ENCODE measurements around the gene ARPC5. TPM values are rescaled to one million over a fixed set of nuclear protein-coding genes. Genes with fewer than 3 reads are reported as not detected.

Gene ARPC5
- total and polyA plus RNA-seq, 2 of the 8 experiments (the other 6 are each of a cell fraction or from before 2014, with no cell fraction given): 24.0 to 60.8 TPM

DNA sequence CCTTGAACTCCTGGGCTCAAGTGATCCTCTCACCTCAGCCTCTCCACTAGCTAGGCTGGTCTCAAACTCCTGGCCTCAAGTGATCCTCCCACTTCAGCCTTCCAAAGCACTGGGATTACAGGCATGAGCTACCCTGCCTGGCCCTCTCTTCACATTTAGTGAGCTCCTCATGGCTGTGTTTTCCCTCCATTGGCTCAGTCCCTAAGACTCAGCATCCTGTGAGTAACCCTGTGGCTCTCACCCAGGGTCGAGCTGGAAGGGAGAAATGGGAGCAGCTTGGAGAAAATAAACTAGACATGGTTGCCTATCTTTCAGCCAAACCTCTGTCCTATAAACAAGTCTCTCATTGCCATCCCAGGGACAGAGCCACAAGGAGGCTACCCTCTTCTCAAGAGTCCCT lies 62.9 kb downstream of the ARPC5 start:
- no peak for DNase-seq (ENCODE audit: low read depth in 1 of 2, low spot score in 2 of 2)
- H4K91ac ChIP-seq (replicated peaks; ENCODE audit: insufficient read length, low read length): no peak overlapping the region
- TF ChIP-seq GTF2F1 (IDR thresholded peaks at IDR 0.05; ENCODE audit: borderline replicate concordance, low read depth, low read length) (no peak), TEAD4 (IDR thresholded peaks at IDR 0.05; ENCODE audit: low read depth, low read length) (no peak), SP2 (IDR thresholded peaks at IDR 0.05; ENCODE audit: low read length) (no peak), CHD1 (IDR thresholded peaks at IDR 0.05; ENCODE audit: low read depth, low read length) (no peak), BACH1 (IDR thresholded peaks at IDR 0.05; ENCODE audit: low read length) (no peak), SIN3A (conservative IDR thresholded peaks at IDR 0.05 in 1 of 2, IDR thresholded peaks at IDR 0.05 in 1 of 2; ENCODE audit: low read depth in 1 of 2, low read length in 2 of 2) (no peak), TBP (IDR thresholded peaks at IDR 0.05; ENCODE audit: low read depth, low read length) (no peak), CHD2 (IDR thresholded peaks at IDR 0.05; ENCODE audit: low read length) (no peak), HDAC6 (IDR thresholded peaks at IDR 0.05; ENCODE audit: low read depth, low read length) (no peak), TAF1 (IDR thresholded peaks at IDR 0.05; ENCODE audit: low read depth, low read length) (no peak), KDM5A (IDR thresholded peaks at IDR 0.05; ENCODE audit: low read length) (no peak), CREB1 (IDR thresholded peaks at IDR 0.05) (no peak), EGR1 (IDR thresholded peaks at IDR 0.05; ENCODE audit: borderline replicate concordance, low read depth, low read length) (no peak), JUND (IDR thresholded peaks at IDR 0.05; ENCODE audit: low read length) (no peak)
- TF ChIP-seq, protein P1, sequence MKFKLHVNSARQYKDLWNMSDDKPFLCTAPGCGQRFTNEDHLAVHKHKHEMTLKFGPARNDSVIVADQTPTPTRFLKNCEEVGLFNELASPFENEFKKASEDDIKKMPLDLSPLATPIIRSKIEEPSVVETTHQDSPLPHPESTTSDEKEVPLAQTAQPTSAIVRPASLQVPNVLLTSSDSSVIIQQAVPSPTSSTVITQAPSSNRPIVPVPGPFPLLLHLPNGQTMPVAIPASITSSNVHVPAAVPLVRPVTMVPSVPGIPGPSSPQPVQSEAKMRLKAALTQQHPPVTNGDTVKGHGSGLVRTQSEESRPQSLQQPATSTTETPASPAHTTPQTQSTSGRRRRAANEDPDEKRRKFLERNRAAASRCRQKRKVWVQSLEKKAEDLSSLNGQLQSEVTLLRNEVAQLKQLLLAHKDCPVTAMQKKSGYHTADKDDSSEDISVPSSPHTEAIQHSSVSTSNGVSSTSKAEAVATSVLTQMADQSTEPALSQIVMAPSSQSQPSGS (IDR thresholded peaks at IDR 0.05; ENCODE audit: low read length): no peak

More for the DNA sequence above, 62.9 kb downstream of the ARPC5 start:
- Histone ChIP-seq H2BK120ac (replicated peaks; ENCODE audit: low read depth, low read length) (no peak overlapping the region), H4K8ac (ENCODE audit: extremely low read depth, insufficient read depth, low read length) (no peak overlapping the region), H3K9ac (replicated peaks in 1 of 4; ENCODE audit: extremely low read depth in 1 of 4, low read depth in 3 of 4, low read length in 3 of 4) (no peak overlapping the region), H3K18ac (ENCODE audit: extremely low read depth, low read length) (no peak overlapping the region), H2AK5ac (ENCODE audit: low read depth, low read length) (no peak overlapping the region), H3K79me2 (ENCODE audit: control insufficient read depth in 1 of 2, insufficient read depth in 2 of 2, low read length in 2 of 2) (no peaks in the 10 kb centered on the region), H2BK5ac (ENCODE audit: low read depth, low read length) (no peak overlapping the region), H3K4me2 (ENCODE audit: insufficient read depth in 1 of 2, low read depth in 2 of 2, low read length in 2 of 2) (no peak overlapping the region), H3K36me3 (ENCODE audit: control insufficient read depth in 2 of 4, insufficient read depth in 4 of 4, low read length in 3 of 4) (no peaks in the 10 kb centered on the region; a peak in 1 of 8 replicates), H4K5ac (ENCODE audit: insufficient read length, low read depth, low read length) (no peak overlapping the region), H3K79me1 (ENCODE audit: low read depth, low read length) (no peaks in the 10 kb centered on the region), H3K56ac (replicated peaks; ENCODE audit: insufficient read length, low read depth, low read length) (no peak overlapping the region), H2BK20ac (ENCODE audit: low read length) (no peak overlapping the region), H4K20me1 (replicated peaks in 1 of 2; ENCODE audit: control insufficient read depth in 1 of 2, insufficient read depth in 2 of 2, low read length in 2 of 2) (no peaks in the 10 kb centered on the region), H2BK12ac (ENCODE audit: low read depth, low read length) (no peak overlapping the region), H3K4me1 (replicated peaks in 1 of 4; ENCODE audit: control insufficient read depth in 3 of 4, insufficient read depth in 4 of 4, low read length in 3 of 4) (no peaks in the 10 kb centered on the region), H3K4me3 (ENCODE audit: extremely low read depth in 1 of 4, insufficient read depth in 2 of 4, low read depth in 3 of 4, low read length in 4 of 4) (no peak overlapping the region), H3K9me3 (ENCODE audit: insufficient read depth in 2 of 2, low read depth in 1 of 2, low read length in 1 of 2) (no peaks in the 10 kb centered on the region), H3K23me2 (ENCODE audit: low read depth, low read length) (no peaks in the 10 kb centered on the region), H3K4ac (replicated peaks; ENCODE audit: insufficient read length, low read depth, low read length) (no peak overlapping the region), H3K23ac (ENCODE audit: insufficient read length) (no peak overlapping the region), H2AFZ (ENCODE audit: low read length) (no peak overlapping the region), H2BK15ac (ENCODE audit: low read length) (no peak overlapping the region), H3K27ac (ENCODE audit: low read depth, low read length) (no peak overlapping the region), H3K14ac (ENCODE audit: insufficient read length) (no peak overlapping the region), H3K27me3 (replicated peaks in 1 of 4; ENCODE audit: control insufficient read depth in 3 of 4, extremely low read depth in 1 of 4, insufficient read depth in 3 of 4, low read length in 3 of 4) (no peaks in the 10 kb centered on the region)
- CTCF ChIA-PET (ENCODE audit: partially characterized antibody): interaction anchor here (1.1 to 2.7 kb wide), 4 partner anchors 10 to 113 kb away, joined by 3 to 11 read pairs (median 4); no protein-coding TSS in a partner anchor
- FAIRE-seq: no peak
- WGBS, 2 experiments (ENCODE audit: extremely low coverage in 1 of 2, insufficient coverage in 1 of 2, insufficient read length in 1 of 2, insufficient replicate concordance in 2 of 2, low coverage in 1 of 2, low lambda C conversion rate in 2 of 2, missing lambda C conversion rate in 1 of 2): 82% methylated on average over 1 of the region's 1 CpG; no CpG with 5 or more reads in 1 of the 2 experiments
- POLR2A ChIA-PET (ENCODE audit: partially characterized antibody): no interaction called here
